Esophagus muscularis mucosa (tissue), 4 donors: ENCODE data around the gene ANKS1B. TPM values are rescaled to one million over a fixed set of nuclear protein-coding genes. Genes with fewer than 3 reads are reported as not detected.
"Not testable (repeated sequence)": the region's sequence is repeated elsewhere in the genome, so short reads cannot be mapped to it uniquely, and the experiment has no call there.

Experiments
- DNase-seq: peaks from one replicate; pipeline ENCODE4 v3.0.0-alpha.2; 2017; ENCODE audit errors: extremely low spot score
- H3K27ac ChIP-seq, 4 donors: fragments of 200-600 bp; sonication (generic); replicated peaks in 1 of 4; 1 replicate in 3 of 4; 2 replicates in 1 of 4; pipeline ENCODE4 v1.5.1; 2016 to 2019; ENCODE audit warnings: mild to moderate bottlenecking in 1 of 4
- H3K27me3 ChIP-seq, 4 donors: fragments of 200-600 bp; sonication (generic); one replicate each; pipeline versions ENCODE4 v1.5.1 to v1.6.0; 2016 to 2019
- H3K36me3 ChIP-seq, 4 donors: fragments of 200-600 bp; sonication (generic); one replicate each; pipeline ENCODE4 v1.5.1; 2016 to 2019
- H3K4me1 ChIP-seq, 4 donors: fragments of 200-600 bp; sonication (generic); one replicate each; pipeline ENCODE4 v1.5.1; 2016 to 2019
- H3K4me3 ChIP-seq, 4 donors: fragments of 200-600 bp; sonication (generic); 1 replicate in 2 of 4; 2 replicates in 2 of 4; pipeline ENCODE4 v1.5.1; 2016 to 2019; ENCODE audit warnings: mild to moderate bottlenecking in 4 of 4, moderate library complexity in 1 of 4
- H3K9me3 ChIP-seq, 4 donors: fragments of 200-600 bp; sonication (generic); 1 replicate in 3 of 4; 2 replicates in 1 of 4; pipeline ENCODE4 v1.5.1; 2016 to 2019
- CTCF ChIP-seq, 3 experiments: fragments of 200-600 bp in 2 of 3; fragments of 450-650 bp in 1 of 3; sonication (generic) in 2 of 3; IDR thresholded peaks; one replicate each; pipeline ENCODE4 v1.5.1; 2017 to 2019; ENCODE audit warnings: antibody characterized with exemption in 3 of 3, mild to moderate bottlenecking in 2 of 3, moderate library complexity in 1 of 3
- EP300 ChIP-seq: sonication (generic); formaldehyde crosslinking; IDR thresholded peaks from one replicate; pipeline ENCODE4 v1.6.1; 2017; ENCODE audit warnings: antibody characterized with exemption
- POLR2A ChIP-seq: fragments of 450-650 bp; IDR thresholded peaks from one replicate; pipeline ENCODE4 v1.6.1; 2017; ENCODE audit warnings: antibody characterized with exemption, moderate library complexity, mild to moderate bottlenecking, low read depth
- POLR2AphosphoS5 ChIP-seq, 2 donors: sonication (generic); formaldehyde crosslinking; IDR thresholded peaks; one replicate each; pipeline ENCODE4 v1.6.1; 2017; ENCODE audit warnings: antibody characterized with exemption in 2 of 2
- WGBS: methylation state at CpG from one replicate; pipeline ENCODE4 v1.1.5; 2018; 5-methylcytosine and 5-hydroxymethylcytosine counted together
- intact Hi-C: fragments of 100-400 bp; cut with DNase I; formaldehyde crosslinking; loops from one replicate; pipeline ENCODE4 v1.15.1; 2023
- total RNA-seq, 4 donors: library from RNA; depleted of rRNA; stranded (reverse); fragments of >200 nt; gene quantifications; one replicate each; pipeline versions ENCODE4 v1.1.0 to v1.2.1, GENCODE V29; 2016

ANKS1B gene
- total RNA-seq, 4 donors from 2014 or later, result 20.4 to 28.7 (median 21.6) TPM

GRCh38 chr12:99809909-99810308 lies 174.8 kb downstream of the ANKS1B start:
- Histone ChIP-seq H3K27ac (no peak overlapping the region), H3K27me3 (no peaks in the 10 kb centered on the region), H3K36me3 (peaks cover 0 to 7% (median 0%) of the 10 kb centered on the region in 4 donors), H3K9me3 (no peaks in the 10 kb centered on the region), H3K4me1 (peaks cover 0 to 5% (median 2%) of the 10 kb centered on the region in 4 donors), H3K4me3 (no peak overlapping the region)
- 86% methylated on average over 8 of the region's 8 CpGs for WGBS
- intact Hi-C loops, result loop anchor here (5.0 kb wide), 1 partner anchor 172 kb away; the partner anchor contains the start of gene ANKS1B
- no peak for DNase-seq
- no peak for TF ChIP-seq EP300
- no peak for TF ChIP-seq CTCF (IDR thresholded peaks at IDR 0.05)
- TF ChIP-seq POLR2AphosphoS5 (IDR thresholded peaks at IDR 0.05), result no peak
- TF ChIP-seq POLR2A, result no peak

GRCh38 chr12:99806304-99806703 lies 178.4 kb downstream of the ANKS1B start:
- WGBS, result 97% methylated on average over 9 of the region's 9 CpGs
- H3K27me3 ChIP-seq, result no peaks in the 10 kb centered on the region
- TF ChIP-seq EP300 (no peak), POLR2A (no peak), CTCF (IDR thresholded peaks at IDR 0.05) (no peak), POLR2AphosphoS5 (IDR thresholded peaks at IDR 0.05) (no peak)
- peaks cover 0 to 5% (median 2%) of the 10 kb centered on the region in 4 donors for H3K4me1 ChIP-seq
- H3K4me3 ChIP-seq, result no peak overlapping the region
- H3K36me3 ChIP-seq, result peaks cover 0 to 7% (median 0%) of the 10 kb centered on the region in 4 donors
- intact Hi-C loops, result no loop called here
- H3K9me3 ChIP-seq, result no peaks in the 10 kb centered on the region
- no peak for DNase-seq
- H3K27ac ChIP-seq, result no peak overlapping the region

GRCh38 chr12:99804715-99805114 lies 180.0 kb downstream of the ANKS1B start:
- Histone ChIP-seq H3K9me3 (no peaks in the 10 kb centered on the region), H3K27me3 (no peaks in the 10 kb centered on the region), H3K27ac (no peak overlapping the region), H3K4me3 (no peak overlapping the region), H3K4me1 (no peaks in the 10 kb centered on the region), H3K36me3 (peaks cover 0 to 7% (median 0%) of the 10 kb centered on the region in 4 donors)
- DNase-seq, result no peak
- intact Hi-C loops, result no loop called here
- no peak for TF ChIP-seq EP300
- no peak for TF ChIP-seq CTCF (IDR thresholded peaks at IDR 0.05)
- no peak for TF ChIP-seq POLR2A
- no peak for TF ChIP-seq POLR2AphosphoS5 (IDR thresholded peaks at IDR 0.05)

GRCh38 chr12:99800605-99801004 lies 184.1 kb downstream of the ANKS1B start:
- intact Hi-C loops, result no loop called here
- TF ChIP-seq EP300, result no peak
- TF ChIP-seq CTCF (IDR thresholded peaks at IDR 0.05), result no peak
- no peak for TF ChIP-seq POLR2AphosphoS5 (IDR thresholded peaks at IDR 0.05)
- no peak for TF ChIP-seq POLR2A
- Histone ChIP-seq H3K36me3 (no peaks in the 10 kb centered on the region), H3K27me3 (no peaks in the 10 kb centered on the region), H3K4me3 (no peak overlapping the region), H3K4me1 (no peaks in the 10 kb centered on the region), H3K9me3 (no peaks in the 10 kb centered on the region), H3K27ac (no peak overlapping the region)
- DNase-seq, result no peak
- WGBS, result 97% methylated on average over 2 of the region's 2 CpGs

- H3K27ac ChIP-seq, H3K36me3 ChIP-seq, H3K9me3 ChIP-seq, DNase-seq, H3K4me1 ChIP-seq, H3K4me3 ChIP-seq, H3K27me3 ChIP-seq, intact Hi-C loops: not testable (repeated sequence)
- WGBS, result 78% methylated on average over 4 of the region's 4 CpGs
Observed at GRCh38 chr12:99797931-99798330, 186.8 kb downstream of the ANKS1B start.
